ENCODE data around the gene PSMB3.

The PSMB3 gene

DNA sequence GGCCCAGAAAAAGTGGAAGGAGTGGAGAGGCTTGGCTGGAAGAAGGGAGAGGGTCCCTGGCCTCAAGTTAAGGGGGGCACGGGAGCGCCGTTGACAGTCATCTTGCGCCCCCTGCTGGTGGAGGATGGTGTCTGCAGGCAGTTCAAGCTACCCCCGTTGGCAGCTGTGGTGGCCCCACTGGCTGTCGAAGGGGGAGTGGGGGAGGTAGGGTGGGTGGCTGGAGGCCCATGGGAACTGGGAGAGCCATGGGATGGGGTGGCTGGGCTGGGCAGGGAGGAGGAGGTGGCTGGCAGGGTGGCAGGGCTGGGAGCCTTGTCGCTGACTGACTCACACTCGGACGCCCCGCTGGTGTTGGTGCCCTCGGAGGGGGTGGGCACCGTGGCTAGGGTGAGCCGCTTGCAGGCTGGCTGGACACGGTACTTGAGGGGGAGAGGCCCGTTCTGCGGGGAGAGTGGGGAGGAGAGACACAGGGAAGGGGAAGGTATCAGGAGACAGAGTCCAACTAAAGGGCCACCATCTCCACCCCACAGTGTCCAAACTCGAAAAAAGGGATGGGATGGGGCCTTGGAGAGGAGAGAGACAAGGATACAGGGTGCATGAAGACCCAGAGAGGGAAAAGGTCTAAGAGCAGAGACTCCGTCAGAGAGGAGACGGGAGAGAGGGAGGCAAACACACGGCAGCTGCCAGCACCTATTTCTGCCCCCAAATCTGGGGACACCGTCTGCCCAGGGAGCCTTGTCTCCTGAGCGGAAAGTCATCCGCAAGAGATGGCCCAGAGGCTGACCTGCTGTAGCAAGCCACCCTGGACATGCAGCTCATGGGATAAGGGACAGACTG is 17.2 kb upstream of the PSMB3 start:
- H3K27me3 Mint-ChIP-seq = peaks cover 8% of the 10 kb centered on the region
- DNase-seq (ENCODE audit: low spot score in 2 of 2) = peak; percentile 69 to 82
- H3K4me3 Mint-ChIP-seq = no peak overlapping the region
- peaks cover 33% of the 10 kb centered on the region for H3K4me1 Mint-ChIP-seq
- peaks cover 2% of the 10 kb centered on the region for H3K36me3 Mint-ChIP-seq
- ATAC-seq (ENCODE audit: low read depth) = peak; percentile 41
- H3K27ac Mint-ChIP-seq = no peak overlapping the region
- no peaks in the 10 kb centered on the region for H3K9me3 Mint-ChIP-seq

DNA sequence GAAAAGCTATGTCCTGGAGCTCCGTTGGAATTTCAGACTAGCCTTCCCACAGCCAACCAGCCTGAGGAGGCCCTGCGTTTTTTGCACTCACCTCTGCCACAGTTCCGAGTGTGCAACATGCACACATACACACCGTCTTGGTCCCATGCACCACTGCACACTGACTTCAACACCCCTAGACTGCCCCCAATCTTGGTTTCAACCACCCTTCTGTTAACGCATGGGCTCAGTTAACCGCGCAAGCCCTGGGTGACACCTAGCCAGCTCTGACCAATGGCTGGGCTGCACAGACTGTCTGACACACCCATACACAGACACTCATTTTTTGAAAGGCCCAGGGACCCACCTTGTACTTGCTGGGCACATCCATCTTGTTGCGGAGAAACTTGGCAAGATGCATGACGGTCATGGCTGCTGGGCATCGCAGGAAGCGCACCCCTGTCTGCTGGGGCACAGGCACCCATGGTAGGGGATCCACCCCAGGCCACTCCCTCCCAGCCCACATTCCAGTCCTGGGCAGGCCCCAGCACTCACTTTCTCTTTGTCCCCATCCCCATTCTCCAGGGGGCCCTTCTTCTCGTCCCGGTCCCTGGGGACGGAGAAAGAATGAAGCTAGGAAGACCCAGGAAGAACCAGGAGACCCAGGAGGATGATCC is 14.4 kb upstream of the PSMB3 start:
- no peak overlapping the region for H3K27ac Mint-ChIP-seq
- no peak overlapping the region for H3K4me3 Mint-ChIP-seq
- H3K9me3 Mint-ChIP-seq = no peaks in the 10 kb centered on the region
- H3K4me1 Mint-ChIP-seq = peaks cover 19% of the 10 kb centered on the region
- peaks cover 8% of the 10 kb centered on the region for H3K27me3 Mint-ChIP-seq
- no peak for DNase-seq (ENCODE audit: low spot score in 2 of 2)
- no peak for ATAC-seq (ENCODE audit: low read depth)
- H3K36me3 Mint-ChIP-seq = peaks cover under 1% of the 10 kb centered on the region

DNA sequence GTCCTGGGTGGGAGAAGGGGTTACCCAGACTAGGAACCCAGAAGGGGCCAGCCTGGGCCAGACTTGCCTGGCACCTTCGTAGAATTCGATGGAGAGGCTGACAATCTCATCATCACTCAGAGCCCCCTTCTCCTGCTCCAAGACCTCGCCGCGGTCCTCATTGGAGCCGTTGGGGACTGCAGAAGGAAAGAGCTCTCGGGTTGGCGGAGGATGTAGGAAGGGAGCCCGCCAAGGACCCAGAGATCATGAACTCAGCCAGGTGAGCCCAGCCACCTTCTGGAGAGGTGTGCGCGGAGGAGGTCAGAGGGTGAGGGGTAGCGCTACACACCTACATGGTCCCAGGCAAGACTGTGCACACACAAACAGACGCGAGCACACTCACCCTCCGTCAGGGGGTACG is 13.9 kb upstream of the PSMB3 start:
- Mint-ChIP-seq H3K27ac (no peak overlapping the region), H3K4me3 (no peak overlapping the region), H3K4me1 (peaks cover 18% of the 10 kb centered on the region), H3K9me3 (no peaks in the 10 kb centered on the region), H3K36me3 (no peaks in the 10 kb centered on the region), H3K27me3 (peaks cover 8% of the 10 kb centered on the region)
- ATAC-seq (ENCODE audit: low read depth) = no peak
- no peak for DNase-seq (ENCODE audit: low spot score in 2 of 2)

DNA sequence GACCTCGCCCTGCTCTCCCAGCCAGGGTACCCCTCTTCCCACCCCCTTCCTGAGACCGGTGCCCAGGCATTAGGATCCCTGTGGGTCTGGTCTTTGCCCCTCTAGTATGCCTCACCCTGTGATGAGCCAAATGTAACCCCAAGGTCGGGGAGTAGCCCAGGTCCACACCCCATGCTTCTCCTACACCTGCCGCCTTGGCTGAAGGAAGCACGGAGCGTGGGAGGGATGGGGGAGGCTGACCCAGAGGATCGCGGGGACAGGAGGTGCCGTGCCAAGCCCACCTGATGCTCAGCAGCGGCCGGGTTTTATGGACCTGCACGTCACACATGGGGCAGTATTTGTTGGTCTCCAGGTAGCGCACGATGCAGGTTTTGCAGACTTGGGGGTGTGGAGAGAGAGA is 13.2 kb upstream of the PSMB3 start:
- DNase-seq (ENCODE audit: low spot score in 2 of 2) (no peak), ATAC-seq (ENCODE audit: low read depth) (no peak)
- no peaks in the 10 kb centered on the region for H3K9me3 Mint-ChIP-seq
- H3K4me3 Mint-ChIP-seq = no peak overlapping the region
- no peak overlapping the region for H3K27ac Mint-ChIP-seq
- H3K4me1 Mint-ChIP-seq = peaks cover 15% of the 10 kb centered on the region
- H3K36me3 Mint-ChIP-seq = no peaks in the 10 kb centered on the region
- H3K27me3 Mint-ChIP-seq = peaks cover 8% of the 10 kb centered on the region

DNA sequence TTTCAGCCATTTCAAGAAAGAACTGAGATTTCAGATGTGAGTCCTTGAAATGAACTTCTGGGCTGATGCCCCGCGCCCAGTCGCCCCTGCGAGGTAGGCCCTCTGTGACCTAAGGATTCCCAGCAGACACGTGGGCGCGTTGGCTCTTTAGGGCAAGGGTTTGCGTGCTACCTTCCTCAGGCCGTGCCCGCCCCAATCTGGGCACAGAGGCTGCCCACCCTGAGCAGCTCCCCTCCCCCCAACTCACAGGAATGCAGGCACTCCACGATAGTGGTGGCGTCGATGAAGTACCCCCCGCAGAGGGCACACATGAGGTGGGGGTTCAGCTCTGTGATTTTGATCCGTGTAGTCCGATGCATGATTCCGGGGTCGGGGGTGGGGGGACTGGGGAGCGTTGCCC is 12.5 kb upstream of the PSMB3 start:
- DNase-seq (ENCODE audit: low spot score in 2 of 2) (no peak), ATAC-seq (ENCODE audit: low read depth) (no peak)
- H3K27me3 Mint-ChIP-seq = peaks cover 10% of the 10 kb centered on the region
- H3K9me3 Mint-ChIP-seq = no peaks in the 10 kb centered on the region
- H3K4me1 Mint-ChIP-seq = peaks cover 10% of the 10 kb centered on the region
- no peak overlapping the region for H3K27ac Mint-ChIP-seq
- no peak overlapping the region for H3K4me3 Mint-ChIP-seq
- no peaks in the 10 kb centered on the region for H3K36me3 Mint-ChIP-seq

DNA sequence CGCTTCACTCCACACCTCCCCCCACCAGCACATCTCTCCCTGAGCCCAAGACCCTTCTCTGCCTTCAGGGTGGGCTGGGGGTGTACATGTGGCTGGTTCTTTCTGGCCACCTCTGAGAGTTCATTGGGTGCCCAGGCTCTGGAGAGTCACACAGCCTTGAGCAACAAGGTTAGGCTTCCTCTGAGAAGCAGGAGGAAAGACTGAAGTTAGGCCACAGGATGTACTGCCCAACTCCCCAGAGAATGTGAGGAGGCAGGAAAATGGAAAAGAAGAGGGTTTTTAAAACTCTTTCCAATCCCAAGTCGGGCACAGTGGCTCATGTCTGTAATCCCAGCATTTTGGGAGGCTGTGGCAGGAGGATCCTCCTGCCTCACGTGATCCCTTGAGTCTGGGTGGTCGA is 11.7 kb upstream of the PSMB3 start:
- no peak for ATAC-seq (ENCODE audit: low read depth)
- Mint-ChIP-seq H3K27me3 (peaks cover 10% of the 10 kb centered on the region), H3K4me3 (no peak overlapping the region), H3K27ac (no peak overlapping the region), H3K9me3 (no peaks in the 10 kb centered on the region), H3K36me3 (no peaks in the 10 kb centered on the region), H3K4me1 (peaks cover 6% of the 10 kb centered on the region)
- no peak for DNase-seq (ENCODE audit: low spot score in 2 of 2)

DNA sequence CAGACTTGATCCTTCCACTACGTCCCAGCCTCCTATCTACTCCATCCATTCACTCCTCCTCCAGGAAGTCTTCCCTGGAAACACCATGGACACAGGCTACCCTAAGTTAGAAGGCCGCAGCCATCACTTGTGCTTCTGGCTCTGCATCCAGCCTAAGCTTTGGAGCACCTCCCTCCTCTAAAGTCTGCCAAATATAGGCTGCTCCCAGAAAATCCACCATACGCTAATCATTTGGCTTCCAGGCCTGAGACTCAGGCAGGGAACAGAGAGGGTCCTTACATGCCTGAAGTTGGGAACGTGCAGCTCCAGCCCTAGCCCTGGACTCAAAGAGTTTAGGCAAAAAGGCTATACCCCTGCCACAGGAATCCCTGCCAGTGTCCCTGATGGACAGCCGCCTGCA is 11.1 kb upstream of the PSMB3 start:
- no peaks in the 10 kb centered on the region for H3K36me3 Mint-ChIP-seq
- H3K4me1 Mint-ChIP-seq = peaks cover 13% of the 10 kb centered on the region
- H3K27me3 Mint-ChIP-seq = peaks cover 16% of the 10 kb centered on the region
- ATAC-seq (ENCODE audit: low read depth) (no peak), DNase-seq (ENCODE audit: low spot score in 2 of 2) (no peak)
- no peak overlapping the region for H3K27ac Mint-ChIP-seq
- no peak overlapping the region for H3K4me3 Mint-ChIP-seq
- H3K9me3 Mint-ChIP-seq = no peaks in the 10 kb centered on the region

DNA sequence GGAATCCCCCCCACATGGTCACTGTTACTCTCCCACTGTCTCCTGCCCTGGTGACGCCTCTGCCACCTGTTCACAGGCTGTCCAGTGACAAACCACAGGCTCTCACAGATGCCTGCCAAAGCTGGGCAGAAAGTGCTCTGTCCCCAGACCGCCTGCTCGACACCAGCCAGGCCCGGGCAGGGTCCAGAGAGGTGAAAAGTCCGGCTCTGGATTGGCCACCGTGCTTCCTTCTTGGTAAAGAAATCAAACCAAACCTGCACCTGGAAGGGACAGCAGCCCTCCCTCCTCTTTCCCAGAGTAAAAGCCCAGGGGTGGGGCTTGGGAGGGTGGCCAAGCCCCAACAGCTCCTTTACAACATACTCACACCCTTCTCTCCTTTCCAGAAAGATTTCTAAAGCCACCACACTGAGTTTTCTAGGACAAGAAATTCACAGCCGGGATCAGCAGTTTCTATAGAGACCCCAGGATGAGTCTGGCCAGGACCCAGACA is 10.6 kb upstream of the PSMB3 start:
- DNase-seq (ENCODE audit: low spot score in 2 of 2) = no peak
- H3K27ac Mint-ChIP-seq = no peak overlapping the region
- no peak for ATAC-seq (ENCODE audit: low read depth)
- H3K36me3 Mint-ChIP-seq = peaks cover 2% of the 10 kb centered on the region
- peaks cover 18% of the 10 kb centered on the region for H3K4me1 Mint-ChIP-seq
- peaks cover 20% of the 10 kb centered on the region for H3K27me3 Mint-ChIP-seq
- H3K9me3 Mint-ChIP-seq = no peaks in the 10 kb centered on the region
- no peak overlapping the region for H3K4me3 Mint-ChIP-seq

DNA sequence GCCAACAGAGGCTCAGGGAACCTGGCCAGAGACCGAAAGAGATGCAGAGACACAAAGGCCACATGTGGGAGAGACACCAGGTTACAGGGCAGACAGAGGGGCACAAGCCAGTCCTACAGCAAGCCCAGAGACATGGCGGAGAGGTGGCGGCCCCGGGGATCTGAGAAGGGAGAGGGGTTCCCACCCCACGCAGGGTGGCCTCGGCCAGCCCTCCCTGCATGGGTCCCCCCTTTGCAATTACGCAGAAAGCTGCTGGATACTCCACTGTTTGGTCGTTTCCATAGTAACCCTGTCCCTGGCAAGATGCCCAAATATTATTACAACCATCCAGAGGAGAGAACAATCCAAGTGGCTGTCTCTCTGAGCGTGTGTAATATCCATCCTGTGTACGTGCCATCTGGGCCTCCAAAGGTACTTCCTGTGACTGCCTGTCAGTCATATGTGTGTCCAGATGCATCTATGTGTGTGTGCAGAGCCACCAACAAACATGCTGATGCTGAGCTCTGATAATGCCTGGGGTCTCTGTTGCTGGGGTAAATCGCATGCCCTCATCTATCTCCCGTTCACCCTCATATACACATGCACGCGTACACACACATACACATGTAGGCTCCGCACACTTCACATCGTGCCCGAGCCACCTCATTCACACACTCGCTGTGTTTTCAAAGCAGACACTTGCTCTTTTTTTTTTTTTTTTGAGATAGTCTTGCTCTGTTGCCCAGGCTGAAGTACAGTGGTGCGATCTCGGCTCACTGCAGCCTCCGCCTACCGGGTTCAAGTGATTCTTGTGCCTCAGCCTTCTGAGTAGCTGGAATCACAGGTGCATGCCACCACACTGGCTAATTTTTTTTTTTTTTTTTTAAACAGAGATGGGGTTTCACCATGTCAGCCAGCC is 9.9 kb upstream of the PSMB3 start:
- peaks cover 2% of the 10 kb centered on the region for H3K36me3 Mint-ChIP-seq
- no peak overlapping the region for H3K4me3 Mint-ChIP-seq
- ATAC-seq (ENCODE audit: low read depth) (peak; percentile 15), DNase-seq (ENCODE audit: low spot score in 2 of 2) (no peak)
- H3K27ac Mint-ChIP-seq = no peak overlapping the region
- H3K27me3 Mint-ChIP-seq = peaks cover 21% of the 10 kb centered on the region
- no peaks in the 10 kb centered on the region for H3K9me3 Mint-ChIP-seq
- H3K4me1 Mint-ChIP-seq = peaks cover 18% of the 10 kb centered on the region

DNA sequence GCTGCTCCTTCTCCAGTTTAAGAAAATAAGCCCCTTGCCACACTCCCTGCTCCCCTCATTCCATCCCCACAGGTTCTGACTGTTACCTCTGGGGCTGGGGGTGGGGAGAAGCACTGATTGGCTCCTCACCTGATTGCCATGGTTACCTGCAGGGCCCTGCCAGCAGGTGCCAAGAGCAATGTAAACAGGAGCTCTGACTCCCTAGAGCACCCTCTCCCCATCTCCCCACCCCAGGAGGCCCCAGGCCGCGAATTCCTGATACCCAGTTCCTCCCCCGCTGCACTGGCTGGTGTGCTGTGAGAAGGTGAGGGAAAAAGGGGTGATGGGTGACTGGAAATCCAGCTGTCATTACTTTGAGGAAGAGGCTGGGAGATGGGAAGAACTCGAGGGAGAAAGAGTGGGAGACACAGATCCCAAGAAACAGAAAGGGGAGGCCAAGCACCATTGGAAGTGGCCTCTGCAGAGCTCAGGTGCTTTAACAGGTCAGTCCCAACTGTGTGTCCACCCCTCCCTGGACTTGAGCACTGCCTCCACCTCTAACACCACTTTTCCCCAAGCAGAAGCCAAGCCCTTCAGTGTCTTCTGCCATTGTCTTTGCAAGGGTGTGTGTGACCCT is 8.9 kb upstream of the PSMB3 start:
- ATAC-seq (ENCODE audit: low read depth) = no peak

DNA sequence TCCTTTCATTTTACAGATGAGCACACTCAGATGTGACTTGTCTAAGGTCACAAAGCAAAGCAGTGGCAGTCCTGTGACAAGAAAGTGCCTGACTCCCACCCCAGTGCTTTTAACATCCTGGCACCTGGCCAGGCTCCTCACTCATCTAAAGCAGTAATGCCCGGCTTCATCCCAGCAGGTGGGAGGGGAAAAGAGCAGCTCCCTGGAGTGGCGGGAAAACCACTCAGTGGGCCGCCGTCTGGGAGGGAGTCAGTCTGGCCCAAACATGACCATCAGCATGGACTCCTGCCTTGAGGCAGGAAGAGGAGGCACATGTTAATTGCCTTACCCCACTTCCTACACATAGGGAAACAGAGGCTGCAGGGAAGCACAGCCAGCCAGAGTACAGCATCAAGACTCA is 7.0 kb upstream of the PSMB3 start:
- ATAC-seq (ENCODE audit: low read depth) = no peak
- no peak for DNase-seq (ENCODE audit: low spot score in 2 of 2)
- H3K9me3 Mint-ChIP-seq = no peaks in the 10 kb centered on the region
- H3K4me1 Mint-ChIP-seq = peaks cover 23% of the 10 kb centered on the region
- H3K4me3 Mint-ChIP-seq = no peak overlapping the region
- peaks cover 2% of the 10 kb centered on the region for H3K36me3 Mint-ChIP-seq
- peaks cover 17% of the 10 kb centered on the region for H3K27me3 Mint-ChIP-seq
- no peak overlapping the region for H3K27ac Mint-ChIP-seq

More for the DNA sequence above, 8.9 kb upstream of the PSMB3 start:
- peaks cover 2% of the 10 kb centered on the region for H3K36me3 Mint-ChIP-seq
- no peaks in the 10 kb centered on the region for H3K9me3 Mint-ChIP-seq
- H3K4me3 Mint-ChIP-seq = no peak overlapping the region
- no peak for DNase-seq (ENCODE audit: low spot score in 2 of 2)
- H3K4me1 Mint-ChIP-seq = peaks cover 14% of the 10 kb centered on the region
- no peak overlapping the region for H3K27ac Mint-ChIP-seq
- peaks cover 20% of the 10 kb centered on the region for H3K27me3 Mint-ChIP-seq

DNA sequence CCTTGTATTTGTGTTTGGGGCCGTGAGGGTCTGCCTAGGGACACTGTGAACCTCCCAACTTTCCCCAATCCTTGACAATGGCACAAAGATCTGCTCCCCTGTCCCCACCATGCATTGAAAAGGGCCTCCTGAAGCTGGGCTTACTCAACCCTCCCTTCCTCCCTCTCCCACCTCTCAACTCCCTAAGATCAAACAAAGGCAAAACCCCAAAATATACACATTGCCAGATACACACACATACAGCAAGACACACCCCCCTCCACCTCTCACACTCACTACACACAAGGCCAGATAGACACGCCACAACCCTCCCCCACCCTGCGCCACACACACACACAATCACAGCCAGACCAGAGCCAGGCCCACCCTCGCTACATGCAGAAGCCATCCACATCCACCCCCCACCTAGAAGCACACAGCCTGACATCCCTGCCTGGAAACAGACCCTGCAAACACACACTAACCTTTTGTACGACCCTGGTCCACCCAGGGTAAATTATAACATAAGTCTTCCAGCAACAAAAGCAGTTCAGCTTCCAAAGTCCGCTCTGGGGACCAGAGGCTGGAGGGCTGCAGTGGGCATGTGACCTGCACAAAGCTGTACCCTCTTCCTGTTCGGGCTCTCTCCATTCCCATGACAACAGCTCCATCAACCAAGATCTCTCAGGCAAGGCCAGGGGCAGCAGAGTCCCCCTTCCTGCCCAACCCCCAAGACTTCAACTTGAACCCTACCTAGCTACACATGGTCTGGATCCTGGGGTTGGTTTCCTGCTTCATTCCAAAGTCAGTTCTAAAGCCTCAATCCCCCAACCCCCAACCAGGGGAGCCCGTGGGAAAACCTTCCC is 6.3 kb upstream of the PSMB3 start:
- peaks cover 29% of the 10 kb centered on the region for H3K4me1 Mint-ChIP-seq
- peak overlapping the region; percentile 76 for H3K27ac Mint-ChIP-seq
- no peak for DNase-seq (ENCODE audit: low spot score in 2 of 2)
- no peak for ATAC-seq (ENCODE audit: low read depth)
- H3K27me3 Mint-ChIP-seq = peaks cover 20% of the 10 kb centered on the region
- H3K4me3 Mint-ChIP-seq = peak overlapping the region; percentile 92
- no peaks in the 10 kb centered on the region for H3K9me3 Mint-ChIP-seq
- peaks cover 2% of the 10 kb centered on the region for H3K36me3 Mint-ChIP-seq
